Measurements from ENCODE around the gene ZCCHC24.

ZCCHC24 gene

DNA sequence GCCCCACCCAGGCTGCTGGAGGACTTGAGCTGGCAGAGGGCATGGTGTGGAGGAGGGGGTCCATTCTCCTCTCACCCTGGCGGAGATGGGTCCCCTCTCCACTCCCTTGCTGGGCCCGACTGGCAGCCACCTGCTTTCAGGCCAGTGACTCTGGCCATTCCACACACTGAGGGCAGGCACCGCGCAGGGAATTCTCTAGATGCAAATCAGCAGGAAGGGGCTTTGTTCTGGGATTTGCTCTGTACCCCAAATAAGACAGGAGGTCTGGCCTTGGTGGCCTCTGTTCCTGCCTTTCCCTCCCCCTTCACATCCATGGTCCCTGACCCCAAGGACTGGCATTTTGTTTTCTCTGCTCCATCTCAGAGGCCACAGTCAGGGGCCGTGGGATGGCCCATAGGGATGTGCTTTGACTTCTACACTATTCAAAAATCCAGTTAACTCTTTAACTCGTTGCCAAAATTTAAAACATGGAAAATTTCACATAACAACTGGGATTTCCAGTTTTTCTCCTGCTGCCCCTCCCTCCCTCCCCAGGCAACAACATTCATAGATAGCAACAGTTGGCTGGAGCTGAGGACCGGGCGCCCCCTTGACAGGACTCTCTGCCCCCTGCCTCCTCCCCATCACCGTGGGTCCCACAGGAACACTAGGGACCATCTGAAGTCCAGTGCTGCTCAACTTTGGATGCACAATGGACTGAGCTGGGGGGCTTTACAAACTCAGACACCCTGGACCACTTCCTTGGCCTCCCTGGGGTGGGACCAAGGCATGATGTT lies 64.3 kb downstream of the ZCCHC24 start:
- DNase-seq, result no peak

DNA sequence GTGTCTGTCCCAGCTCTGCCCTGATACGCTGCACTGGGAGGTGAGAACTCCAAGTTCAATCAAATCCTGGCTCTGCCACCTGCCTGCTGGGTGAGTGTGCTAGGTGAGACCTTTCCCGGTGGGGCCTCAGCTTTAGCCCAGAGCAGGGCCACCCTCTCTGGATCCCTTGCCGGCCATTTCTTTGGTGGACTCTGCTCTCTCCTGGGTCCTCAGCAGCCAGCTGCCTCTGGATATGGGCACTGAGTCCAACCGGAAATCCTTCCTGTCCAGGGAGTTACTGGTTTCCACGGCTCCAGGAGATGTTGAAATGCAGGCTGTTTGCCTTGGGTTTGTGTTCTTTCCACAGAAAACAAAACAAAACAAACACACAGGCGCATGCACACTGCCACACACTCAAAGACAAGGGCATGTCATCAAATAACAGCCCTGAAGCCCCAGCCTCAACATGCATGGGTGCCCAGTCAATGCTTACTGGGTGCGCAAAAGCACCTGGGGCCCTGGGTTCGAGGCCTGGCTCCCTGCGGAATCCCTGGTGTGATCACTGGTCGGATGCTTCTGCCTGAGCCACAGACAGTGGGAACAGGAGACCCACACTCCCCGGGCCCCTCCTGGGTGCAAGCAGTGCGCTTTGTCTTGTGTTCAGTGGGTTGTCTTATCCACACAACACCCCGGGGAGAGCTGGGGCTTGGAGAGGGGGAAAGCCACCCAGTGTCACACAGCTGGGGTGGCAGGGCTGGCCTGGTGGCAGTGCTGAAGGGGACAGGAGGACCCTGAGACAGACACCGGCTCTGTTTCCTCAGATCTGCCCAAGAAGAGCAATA lies 65.1 kb downstream of the ZCCHC24 start:
- DNase-seq, result no peak

GRCh38 chr10:79379512-79380124 lies 65.8 kb downstream of the ZCCHC24 start:
- DNase-seq, result no peak

- DNase-seq, result no peak
Measured at GRCh38 chr10:79378647-79379511, 66.5 kb downstream of the ZCCHC24 start.

- no peak for DNase-seq
Measured at GRCh38 chr10:79378383-79378646, 67.1 kb downstream of the ZCCHC24 start.

GRCh38 chr10:79377557-79378382 lies 67.7 kb downstream of the ZCCHC24 start:
- DNase-seq, result no peak

GRCh38 chr10:79376751-79377556 lies 68.5 kb downstream of the ZCCHC24 start:
- DNase-seq, result no peak

GRCh38 chr10:79376078-79376628 lies 69.3 kb downstream of the ZCCHC24 start:
- no peak for DNase-seq

GRCh38 chr10:79375321-79376077 lies 69.9 kb downstream of the ZCCHC24 start:
- DNase-seq, result no peak

DNA sequence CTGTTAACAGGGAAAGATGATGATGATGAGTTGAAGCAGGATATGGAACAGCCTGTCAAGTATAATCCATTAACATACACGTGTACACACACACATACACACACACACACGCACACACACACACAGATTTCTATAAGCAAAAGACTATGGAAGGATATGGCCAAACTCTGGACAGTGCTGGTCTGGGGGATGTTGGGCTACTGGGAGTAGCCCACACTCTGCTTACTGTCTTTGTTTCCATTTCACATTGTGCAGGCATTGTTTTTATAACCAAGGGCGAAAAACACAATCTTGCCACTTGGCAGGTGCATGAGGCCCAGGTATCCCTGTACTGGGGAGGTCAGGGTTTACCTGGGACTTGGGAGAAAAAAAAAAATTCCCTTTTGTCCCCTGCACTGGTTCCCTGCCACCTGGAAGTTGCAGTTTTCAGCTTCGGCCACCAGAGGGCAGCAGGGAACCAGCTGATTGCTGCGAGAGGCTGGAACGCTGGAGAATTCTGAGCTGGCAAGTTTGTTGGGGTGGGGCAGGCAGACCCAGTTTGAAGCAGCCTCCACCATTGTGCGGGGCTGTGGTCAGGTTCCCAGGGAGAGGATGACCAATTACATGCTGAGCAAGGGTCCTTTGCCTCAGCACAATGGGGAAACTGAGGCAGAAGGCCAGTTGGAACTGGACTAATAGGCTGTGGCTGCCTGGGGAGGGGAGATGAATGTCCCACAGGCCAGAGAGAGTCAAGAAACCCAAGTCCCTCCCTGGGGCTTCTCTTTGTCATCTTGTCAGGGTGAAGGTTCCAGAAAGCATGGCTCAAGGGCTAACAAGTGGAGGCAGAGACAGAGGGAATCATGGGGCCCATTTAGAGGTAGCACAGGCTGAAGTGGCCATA lies 70.9 kb downstream of the ZCCHC24 start:
- no peak for DNase-seq

DNA sequence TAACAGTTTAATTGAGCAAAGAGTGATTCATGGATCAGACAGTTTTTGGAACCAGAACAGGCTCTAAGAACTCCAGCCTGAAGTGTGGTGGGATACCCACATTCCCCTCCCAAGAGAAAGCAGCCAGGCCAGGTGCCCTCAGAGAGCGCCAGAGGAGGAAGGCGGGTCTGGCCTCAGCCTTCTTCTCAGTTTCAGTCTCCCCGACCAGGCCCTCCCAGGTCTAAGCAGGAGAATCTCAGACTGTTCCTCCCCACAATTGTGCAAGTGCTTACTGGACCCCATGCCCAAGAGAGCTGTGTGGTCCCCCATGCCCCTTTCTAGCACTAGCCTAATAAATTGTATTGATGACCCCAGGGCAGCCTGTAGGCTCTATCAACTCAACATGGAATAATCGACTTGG lies 72.6 kb downstream of the ZCCHC24 start:
- no peak for DNase-seq

GRCh38 chr10:79367426-79368189 lies 77.8 kb downstream of the ZCCHC24 start:
- no peak for DNase-seq

DNA sequence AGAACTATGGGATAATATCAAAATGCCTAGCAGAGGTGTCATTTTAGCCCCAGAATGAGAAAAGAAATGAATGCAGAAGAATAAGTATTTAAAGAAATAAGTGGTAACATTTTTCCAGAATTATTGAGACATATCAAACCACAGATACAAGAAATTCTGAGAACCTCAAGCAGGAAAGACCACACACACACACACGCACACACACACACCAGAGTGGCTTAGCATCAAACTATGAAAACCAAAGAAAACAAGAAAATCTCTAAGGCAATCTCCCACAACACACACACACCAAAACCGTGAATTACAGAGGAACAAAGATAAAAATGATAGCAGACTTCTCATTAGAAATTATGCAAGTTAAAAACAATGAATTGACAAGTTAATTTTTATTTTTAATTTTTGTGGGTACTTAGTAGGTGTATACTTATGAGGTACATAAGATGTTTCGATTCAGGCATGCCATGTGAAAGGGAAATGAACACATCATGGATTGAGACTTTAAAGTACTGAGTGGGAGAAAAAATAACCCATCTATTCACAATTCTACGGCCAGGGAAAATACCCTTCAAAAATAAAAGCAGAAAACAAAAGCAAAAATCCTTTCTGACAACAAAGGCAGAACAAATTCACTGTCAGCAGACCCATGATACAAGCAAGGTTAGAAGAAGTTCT lies 83.6 kb downstream of the ZCCHC24 start:
- DNase-seq, result no peak

- no peak for DNase-seq
Measured at GRCh38 chr10:79360499-79361342, 84.7 kb downstream of the ZCCHC24 start.

- DNase-seq, result no peak
Measured at GRCh38 chr10:79359816-79360498, 85.5 kb downstream of the ZCCHC24 start.

DNA sequence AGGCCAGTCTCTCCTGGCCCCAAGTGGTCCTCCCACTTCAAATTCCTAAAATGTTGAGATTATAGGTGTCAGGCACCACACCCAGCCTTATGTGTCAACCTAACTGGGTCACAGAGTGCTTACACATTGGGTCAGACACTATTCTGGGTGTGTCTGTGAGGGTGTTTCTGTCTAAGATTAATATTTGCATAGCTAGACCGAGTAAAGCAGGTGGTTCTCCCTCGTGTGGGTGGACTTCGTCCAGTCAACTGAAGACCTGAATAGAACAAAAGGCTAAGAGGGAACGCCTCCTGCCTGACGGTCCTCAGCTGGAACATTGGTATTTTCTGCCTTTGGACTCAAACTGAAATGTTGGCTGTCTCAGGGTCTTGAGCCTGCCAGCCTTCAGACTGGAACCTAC lies 86.6 kb downstream of the ZCCHC24 start:
- no peak for DNase-seq

All from cortex of kidney (tissue), 1 donor.